Ovary (tissue), 3 donors: ENCODE results near the gene PET100.

Experiments used
- POLR2A ChIP-seq: fragments of 450-650 bp; IDR thresholded peaks from one replicate; pipeline ENCODE4 v1.6.1; 2017; ENCODE audit warnings: antibody characterized with exemption, mild to moderate bottlenecking, moderate library complexity
- TF ChIP-seq, protein P1 (sequence below), 3 donors: fragments of 450-650 bp in 2 of 3; fragments of 200-600 bp in 1 of 3; IDR thresholded peaks; one replicate each; pipeline versions ENCODE4 v1.5.1 to v1.8.0; 2016 to 2022; ENCODE audit warnings: antibody characterized with exemption in 3 of 3, mild to moderate bottlenecking in 1 of 3
- donor health status: DM: no; HTN: no; CAD: no.

DNA sequence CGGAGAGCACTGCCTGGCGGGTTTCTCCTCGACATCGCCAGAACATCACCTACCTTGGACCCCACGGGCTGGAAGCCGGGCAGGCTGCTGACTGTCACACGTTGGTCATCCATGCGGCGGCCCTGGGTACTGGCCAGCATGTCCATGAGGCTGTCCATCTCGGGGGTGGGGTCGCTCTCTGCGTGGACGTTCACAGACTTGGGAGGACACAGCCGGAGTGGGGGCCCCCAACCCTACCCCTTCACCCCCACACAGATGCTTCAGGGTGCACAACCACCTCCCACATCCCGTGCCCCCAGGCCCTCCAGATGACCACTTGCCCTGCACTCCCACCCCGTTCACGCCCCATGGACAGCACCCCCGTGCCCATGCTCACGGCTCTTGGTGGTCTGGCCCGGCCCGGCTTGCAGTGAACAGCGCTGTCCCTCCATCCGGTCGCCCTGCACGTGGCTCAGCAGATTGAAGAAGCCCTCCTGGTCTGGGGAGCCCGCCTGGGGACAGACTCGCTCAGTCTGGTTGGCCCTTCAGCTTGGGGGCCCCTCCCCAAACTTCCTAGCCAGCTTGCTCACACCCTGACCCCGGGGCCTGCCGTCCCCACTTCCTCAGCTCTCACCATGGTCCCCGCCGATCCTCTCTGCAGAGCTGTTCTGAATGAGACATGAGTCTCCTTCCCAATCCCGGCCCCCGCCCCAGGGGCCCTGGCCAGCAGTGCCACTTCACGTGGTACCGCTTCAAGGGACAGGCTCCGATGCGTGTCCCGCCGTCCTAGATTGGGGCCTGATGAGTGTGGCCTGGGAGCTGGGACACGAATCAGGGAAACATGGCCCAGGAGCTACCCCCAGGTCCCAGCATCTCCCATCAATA, 3.0 kb downstream of the PET100 start:
- TF ChIP-seq, protein P1, sequence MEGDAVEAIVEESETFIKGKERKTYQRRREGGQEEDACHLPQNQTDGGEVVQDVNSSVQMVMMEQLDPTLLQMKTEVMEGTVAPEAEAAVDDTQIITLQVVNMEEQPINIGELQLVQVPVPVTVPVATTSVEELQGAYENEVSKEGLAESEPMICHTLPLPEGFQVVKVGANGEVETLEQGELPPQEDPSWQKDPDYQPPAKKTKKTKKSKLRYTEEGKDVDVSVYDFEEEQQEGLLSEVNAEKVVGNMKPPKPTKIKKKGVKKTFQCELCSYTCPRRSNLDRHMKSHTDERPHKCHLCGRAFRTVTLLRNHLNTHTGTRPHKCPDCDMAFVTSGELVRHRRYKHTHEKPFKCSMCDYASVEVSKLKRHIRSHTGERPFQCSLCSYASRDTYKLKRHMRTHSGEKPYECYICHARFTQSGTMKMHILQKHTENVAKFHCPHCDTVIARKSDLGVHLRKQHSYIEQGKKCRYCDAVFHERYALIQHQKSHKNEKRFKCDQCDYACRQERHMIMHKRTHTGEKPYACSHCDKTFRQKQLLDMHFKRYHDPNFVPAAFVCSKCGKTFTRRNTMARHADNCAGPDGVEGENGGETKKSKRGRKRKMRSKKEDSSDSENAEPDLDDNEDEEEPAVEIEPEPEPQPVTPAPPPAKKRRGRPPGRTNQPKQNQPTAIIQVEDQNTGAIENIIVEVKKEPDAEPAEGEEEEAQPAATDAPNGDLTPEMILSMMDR (IDR thresholded peaks at IDR 0.05), result no peak
- no peak for TF ChIP-seq POLR2A
